ENCODE results near the gene NDST4.
"Not testable (repeated sequence)": the region's sequence is repeated elsewhere in the genome, so short reads cannot be mapped to it uniquely, and the experiment has no call there.

NDST4 gene

DNA sequence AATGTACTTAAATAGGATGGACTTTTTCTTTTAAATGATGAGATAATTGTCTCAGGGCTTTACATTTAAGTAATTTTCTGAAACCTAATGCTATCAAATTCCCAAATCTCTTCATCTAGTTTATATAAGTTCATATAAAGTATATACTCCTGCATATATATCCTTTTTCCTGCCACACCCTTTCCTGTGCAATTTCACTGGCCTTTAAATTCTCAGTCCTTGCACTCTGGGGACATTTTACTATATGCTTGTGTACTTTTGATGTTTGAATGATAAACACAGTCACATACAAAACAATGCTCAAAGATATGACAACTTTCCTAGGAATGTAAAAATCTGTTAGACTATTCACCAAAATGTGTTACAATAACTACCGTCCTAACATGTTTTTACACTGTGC is 60.1 kb downstream of the NDST4 start:
- DNase-seq = no peak

DNA sequence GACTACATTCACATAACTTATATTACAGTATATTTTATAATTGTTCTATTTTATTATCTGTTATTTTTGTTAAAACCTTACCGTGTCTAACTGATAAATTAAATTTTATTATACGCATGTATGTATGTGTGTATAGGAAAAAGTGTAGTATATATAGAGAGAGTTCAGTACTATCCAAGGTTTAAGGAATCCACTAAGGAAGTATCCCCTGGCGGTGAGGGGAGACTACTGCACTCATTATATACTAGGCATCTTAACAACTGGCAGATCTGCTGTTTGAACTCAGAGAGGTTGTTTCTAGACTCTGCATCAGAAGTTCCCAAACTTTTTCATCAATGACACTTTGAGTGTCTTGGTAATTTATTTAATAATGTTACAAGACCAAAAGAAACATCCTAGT is 70.9 kb downstream of the NDST4 start:
- DNase-seq = no peak

DNA sequence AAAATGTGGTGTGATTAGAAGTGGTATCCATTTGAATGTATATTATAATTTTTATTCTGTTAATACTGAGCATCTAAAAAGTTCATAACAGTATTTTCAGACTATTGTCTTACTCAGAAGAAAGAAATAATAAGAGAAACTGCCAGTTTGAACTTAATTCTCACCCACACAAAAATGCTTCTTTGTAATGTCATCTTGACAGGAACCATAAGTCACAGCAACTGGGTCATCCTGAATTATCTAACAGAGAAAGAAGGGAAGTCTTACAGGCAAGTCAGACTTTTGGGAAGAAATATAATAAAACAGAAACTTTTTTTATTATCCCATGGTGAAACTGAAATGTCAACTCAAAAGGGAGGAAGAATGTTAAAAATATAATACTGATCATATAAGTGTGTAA is 83.1 kb downstream of the NDST4 start:
- no peak for DNase-seq

DNA sequence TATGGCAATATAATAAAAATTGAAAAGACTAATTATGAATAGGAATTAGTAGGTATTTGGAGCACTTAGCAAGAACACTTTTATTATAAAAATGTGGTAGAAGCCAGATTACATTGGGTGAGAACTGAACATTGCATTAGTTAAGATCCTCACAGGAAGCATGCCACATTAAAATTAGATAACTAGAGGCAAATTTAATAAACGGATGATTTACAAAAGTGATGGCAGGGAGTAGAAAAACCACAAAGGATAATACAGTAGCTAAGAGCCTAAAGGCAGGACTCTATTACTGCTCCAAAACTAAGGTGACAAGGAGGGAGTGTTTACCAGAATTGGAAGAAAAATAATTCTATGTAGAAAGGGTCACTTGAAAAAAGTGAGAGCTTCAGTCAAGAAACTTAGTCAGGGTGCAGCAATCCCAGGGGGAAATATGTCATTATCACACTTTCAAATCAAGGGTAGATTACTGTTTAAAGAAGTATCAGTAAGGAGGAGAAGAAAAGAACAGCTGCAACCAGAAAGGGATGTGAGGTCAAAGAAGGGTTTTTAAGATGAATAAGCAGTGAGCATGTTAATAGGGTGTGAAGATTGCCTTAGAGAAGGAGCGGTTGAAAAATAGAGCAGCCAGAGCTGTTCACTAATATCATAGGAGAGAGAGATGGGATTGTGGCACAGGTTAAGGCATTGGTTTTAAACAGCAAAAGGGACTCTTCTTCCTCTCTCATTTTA is 84.6 kb downstream of the NDST4 start:
- no peak for DNase-seq

DNA sequence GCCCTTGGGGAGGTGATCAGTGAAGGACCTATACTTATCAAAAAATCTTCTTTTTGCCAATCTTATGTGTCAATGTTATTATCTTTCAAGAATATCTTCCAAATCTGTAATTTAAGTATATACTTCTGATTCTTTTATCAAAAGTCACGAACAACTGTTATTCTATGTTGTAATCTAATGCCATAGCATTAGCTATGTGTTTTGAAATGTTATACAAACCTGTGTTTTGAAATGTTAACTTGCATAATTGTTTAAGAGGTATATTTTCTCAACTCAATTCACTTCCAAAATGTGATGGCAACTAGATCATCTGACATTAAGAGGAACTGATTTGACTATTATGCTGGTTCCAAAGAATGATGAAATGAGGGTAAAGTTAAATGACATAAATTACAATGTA is 113.5 kb downstream of the NDST4 start:
- no peak for DNase-seq

DNA sequence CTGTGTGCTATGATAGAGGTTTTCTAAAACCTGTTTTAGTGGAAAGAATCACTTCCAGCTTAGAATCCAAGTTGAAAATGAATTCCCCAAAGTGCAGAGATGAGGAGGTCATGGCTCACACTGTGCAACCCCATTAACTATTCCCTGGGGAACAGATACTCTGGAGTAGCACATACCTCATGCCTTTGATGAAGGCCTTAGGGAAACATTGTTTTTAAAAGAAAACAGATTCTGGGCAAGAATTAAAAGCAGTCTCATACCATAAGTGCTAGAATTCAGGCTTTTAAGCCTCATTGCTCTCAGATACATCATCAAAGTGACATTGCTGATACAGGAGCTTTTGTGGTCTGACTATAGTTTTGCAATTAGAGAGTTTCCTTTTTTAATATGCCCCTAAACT is 115.1 kb downstream of the NDST4 start:
- DNase-seq = no peak

DNA sequence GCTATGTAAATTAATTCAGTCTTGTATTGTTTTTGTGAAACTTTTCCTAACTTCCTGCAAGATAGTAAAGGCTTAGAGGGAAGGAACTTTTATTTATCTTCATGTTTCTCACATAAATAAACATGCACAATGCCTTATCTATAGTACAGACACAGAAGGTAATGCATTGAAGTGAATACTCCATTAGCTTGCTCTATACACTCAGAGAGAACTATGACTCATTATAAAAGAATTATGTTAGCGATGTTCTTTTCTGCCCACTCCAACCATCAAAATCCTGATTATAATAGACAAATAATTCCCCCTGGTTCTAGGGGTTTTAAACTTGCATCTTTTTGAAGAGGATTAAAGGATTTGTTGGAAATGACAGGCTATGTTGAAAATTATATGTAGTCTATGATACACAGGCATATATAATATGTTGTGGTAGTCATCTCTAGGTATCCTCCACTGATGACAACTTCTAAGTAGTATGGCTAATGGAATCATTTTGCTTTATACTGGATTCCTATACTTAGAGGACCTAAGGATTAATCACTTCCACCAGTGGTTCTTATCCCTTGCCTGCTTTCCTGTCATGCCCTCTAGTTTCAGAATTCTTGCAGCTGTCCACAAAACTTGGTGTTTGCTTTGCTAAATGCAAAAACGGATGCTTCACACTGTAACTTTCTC is 115.7 kb downstream of the NDST4 start:
- no peak for DNase-seq

DNA sequence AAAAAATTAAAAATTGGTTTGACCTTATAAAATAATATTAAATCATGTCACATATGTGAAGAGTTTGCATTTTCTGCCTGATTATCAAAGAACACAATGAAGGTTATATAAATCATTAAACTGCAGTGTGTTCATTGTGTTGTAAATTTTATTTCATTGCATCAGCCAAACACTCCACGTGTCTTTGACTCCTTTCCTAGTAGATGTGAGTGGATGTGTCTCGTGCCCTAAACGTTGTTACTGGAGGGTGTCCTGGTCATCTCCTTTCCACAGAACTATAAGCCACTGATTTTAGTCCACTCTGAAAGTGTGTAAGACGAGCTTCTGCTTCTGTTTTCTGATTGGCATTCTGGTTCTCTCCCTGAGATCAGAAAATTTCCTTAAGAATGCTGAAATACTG is 127.3 kb downstream of the NDST4 start:
- DNase-seq = no peak

DNA sequence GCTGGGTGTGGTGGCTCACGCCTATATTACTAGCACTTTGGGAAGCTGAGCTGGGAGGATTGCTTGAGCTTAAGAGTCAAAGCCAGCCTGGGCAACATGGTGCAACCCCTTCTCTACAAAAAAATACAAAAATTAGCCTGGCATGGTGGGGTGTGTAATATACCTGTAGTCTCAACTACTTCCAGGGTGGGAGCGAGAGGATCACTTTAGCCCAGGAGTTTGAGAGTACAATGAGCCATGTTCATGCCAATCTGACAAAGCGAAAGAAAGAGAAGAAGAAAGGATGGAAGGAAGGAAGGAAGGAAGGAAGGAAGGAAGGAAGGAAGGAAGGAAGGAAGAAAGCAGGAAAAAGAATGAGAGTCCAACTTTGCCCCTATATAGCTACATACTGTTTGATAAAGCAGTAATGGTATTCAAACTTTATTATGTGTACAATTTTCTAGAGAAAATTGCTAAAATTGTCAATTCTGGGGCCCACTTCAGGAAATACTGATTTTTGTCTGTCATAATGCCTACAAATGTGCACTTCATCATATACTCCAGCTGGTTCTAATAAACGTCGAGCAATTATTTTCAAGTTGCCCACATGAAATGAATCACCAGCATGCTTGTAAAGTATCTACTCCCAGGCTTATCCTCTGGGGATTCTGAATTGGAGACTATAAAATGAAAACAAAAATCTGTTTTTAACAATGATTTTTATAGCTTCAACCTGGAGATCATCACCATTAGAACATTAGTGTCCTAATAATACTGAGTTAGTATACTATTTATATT is 132.3 kb downstream of the NDST4 start:
- no peak for DNase-seq

DNA sequence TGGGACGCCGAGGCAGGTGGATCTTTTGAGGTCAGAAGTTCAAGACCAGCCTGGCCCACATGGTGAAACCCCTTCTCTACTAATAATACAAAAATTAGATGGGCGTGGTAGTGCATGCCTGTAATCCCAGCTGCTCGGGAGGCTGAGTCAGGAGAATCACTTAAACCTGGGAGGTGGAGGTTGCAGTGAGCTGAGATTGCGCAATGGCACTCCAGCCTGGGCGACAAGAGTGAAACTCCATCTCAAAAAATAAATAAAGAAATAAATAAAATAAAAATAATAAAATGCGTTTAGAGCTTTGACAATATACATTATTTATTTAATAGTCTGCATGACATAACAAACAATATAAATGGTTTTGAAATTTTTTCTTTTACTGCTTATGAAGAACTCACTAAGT is 133.0 kb downstream of the NDST4 start:
- not testable (repeated sequence) for DNase-seq

DNA sequence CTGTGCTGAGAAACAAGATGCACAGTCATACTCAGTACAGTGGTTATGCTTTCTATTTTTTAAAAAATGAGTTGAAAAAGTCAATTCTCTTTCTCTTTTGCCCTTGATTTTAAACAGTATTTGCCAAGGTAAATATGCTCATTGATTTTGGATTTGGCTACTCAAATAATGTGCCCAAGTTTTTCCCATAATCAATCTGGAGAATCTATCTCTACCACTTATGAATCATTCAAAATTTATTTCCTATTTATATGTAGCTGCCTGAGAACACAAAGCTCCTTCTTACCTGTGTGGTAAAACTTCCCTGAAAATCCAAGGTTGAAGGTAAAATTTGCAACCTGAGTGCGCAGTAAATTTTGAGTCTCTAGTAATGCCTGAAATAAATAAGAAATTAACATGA is 136.5 kb downstream of the NDST4 start:
- no peak for DNase-seq

DNA sequence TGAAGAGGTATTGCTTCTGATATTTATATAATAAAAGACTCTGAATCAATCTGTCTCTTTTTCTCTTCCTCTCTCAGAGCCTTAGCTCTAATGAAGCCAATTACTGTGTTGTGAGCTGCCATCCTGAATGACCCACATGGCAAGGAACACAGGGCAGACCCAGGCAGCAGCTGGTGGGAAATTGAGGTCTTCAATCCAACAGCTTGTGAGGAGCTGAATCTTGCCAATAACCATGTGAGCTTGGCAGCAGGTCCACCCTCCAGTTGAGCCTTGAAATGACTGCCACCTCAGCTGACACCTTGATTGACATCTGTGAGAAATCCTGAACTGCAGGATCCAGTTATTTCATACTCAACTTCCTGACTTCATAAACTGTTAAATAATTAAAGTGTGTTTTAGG is 149.4 kb downstream of the NDST4 start:
- no peak for DNase-seq

DNA sequence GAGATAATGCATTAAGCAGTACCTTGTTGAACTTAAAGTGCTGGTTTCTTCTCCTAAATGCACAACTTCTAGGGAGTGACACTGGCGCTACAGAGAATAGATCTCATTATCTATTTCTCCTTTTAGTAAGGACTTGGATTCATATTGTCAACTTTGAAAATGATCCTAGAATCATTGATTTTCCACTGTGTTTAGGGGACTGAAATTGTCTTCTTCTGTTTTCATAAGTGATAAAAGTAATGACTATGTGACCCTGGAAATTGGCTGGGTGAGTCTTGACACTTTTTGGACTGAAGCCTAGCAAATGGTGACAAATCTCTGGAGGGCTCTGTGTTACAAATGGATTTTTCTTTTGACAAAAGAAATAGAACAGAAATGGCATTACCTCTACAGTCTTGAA is 167.8 kb downstream of the NDST4 start:
- no peak for DNase-seq

DNA sequence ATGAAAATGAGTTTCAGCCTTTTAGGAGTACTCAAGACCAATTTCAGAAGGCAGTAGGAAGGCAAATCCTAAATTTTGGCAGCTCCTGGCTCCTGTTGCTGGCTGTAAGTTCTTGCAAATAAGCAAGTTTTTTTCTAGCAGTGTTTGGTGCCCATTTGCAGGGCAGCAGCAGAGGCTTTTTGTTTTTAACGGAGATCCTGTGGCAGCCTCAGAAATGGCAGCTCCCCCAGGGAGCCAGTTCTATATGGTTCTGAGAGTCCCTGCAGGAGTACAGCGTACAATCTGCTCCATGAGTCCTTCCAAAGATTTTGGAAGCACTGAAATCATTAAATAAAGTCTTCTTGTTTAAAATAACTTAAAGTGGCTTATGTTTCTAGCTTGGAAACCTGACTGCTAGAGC is 171.9 kb downstream of the NDST4 start:
- no peak for DNase-seq

DNA sequence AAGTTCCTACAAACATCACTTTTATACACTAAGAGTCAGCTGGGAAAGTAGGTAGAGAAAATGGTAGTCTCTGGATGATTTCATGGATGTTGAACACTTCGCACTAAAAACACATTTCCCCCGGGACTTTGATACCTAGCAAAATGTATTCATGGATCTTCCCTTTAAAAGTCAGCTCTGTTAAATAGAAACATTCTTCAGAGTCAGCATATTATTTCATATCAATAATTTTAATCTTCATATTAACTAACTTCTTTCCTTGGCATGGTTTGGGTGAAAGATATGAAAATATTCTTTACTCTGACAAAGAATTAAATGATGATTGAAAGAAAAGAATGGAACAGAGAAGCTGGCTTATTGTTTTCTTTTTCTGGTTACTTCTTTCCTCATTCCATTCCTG is 185.5 kb downstream of the NDST4 start:
- DNase-seq = no peak

DNA sequence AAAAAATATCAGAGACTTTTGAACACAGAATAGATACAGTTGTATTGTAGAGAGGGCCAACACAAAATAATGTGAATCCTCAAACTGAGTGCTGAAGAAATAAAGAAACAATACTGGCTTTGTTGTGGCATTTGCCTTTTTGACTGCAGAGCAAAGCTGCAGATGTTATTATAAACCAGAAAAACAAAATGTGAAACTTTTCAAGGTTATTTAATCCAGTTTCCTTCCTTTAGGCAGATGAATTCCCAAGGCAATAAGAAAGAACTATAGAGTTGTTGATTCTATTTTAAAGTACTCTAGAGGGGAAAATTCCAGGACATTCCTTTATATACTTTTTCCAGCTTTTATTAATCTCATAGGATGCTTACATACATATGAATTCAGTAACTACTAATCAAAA is 186.8 kb downstream of the NDST4 start:
- DNase-seq = no peak

DNA sequence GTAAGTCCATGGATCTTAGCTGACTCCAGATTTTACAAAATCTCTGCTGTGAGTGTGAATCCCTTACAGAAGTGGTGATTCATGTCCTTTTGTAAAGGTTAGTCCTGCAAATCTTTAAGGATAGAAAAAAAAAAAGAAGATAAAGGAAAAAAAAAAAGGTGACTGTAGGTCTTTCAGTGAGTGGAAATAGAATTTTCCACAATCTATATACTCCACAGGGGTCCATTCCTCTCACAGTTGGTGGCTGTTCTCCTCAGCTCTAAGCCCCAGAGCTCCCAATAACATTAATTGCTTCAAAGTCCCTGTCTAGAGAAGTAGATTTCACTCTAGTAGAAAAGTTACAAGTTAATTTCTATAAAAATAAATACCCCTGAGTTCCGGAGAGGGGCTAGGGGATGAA is 189.1 kb downstream of the NDST4 start:
- no peak for DNase-seq

DNA sequence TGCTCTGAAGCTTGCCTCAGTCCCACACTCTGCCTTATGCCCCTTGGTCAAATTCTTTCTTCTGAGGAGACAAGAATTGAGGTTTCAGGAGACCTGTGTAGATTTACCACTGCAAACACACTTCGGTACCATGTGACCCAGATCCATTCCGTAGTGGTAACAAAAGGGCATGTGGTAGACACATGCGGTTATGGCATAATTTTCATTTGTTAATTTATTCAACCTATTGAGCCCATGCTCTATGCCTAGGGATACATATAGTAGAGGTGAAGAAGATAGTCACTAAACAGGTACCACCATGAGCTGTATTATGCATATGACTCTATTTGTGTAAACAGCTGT is 190.9 kb downstream of the NDST4 start:
- DNase-seq = no peak

DNA sequence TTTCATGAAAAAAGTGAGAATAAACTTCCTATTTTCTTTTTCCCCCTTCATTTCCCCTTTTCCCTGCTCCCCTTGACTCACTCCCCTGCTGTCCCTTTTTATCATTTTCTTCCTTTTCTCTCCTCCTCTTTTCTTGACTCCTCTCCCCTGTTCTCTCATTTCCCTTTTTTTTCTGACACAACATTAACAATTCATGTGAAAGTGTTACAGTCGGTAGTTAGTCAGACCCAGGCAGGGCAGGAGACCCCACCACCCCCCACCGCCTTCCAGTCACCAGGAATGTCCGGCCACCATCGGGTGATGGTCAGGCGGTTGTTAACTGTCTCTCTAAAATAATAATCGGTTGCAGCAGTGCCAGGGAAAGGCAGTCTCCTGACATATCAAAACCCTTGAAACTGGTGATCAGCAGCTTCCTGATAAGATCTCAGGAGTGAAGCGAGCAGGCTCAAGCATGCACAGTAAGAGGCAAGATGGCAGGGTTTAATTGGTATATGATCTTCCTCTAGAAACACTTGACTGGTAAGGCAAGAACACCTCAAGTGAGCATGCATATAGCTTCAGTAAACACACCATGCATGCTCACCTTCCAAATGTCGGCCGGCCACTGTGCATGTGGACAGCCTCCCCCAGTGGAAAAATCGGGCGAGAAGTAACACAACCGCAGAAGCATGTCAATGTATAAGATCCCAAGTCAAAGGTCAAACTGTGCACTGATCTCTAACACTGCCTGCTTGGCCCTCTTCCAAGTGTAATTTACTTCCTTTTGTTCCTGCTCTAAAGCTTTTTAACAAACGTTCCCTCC is 191.4 kb downstream of the NDST4 start:
- no peak for DNase-seq

DNA sequence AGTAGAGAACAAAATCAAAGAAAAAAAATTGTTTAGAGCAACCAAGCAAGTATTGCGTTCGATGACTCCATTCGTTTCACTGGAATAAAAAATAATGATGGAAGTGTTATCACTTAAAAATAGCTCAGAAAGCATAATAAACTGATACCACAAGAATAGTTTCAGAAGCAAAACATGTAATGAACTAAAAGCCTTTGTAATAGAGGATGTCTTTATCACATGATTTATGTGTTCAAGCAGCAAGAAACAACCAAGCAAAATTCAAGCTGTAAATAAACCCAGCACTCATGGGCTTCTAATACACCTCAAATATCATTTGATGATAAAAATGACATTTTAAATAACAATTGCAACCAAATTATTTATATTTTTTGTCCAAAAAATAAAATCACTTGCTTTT is 192.2 kb downstream of the NDST4 start:
- no peak for DNase-seq

DNA sequence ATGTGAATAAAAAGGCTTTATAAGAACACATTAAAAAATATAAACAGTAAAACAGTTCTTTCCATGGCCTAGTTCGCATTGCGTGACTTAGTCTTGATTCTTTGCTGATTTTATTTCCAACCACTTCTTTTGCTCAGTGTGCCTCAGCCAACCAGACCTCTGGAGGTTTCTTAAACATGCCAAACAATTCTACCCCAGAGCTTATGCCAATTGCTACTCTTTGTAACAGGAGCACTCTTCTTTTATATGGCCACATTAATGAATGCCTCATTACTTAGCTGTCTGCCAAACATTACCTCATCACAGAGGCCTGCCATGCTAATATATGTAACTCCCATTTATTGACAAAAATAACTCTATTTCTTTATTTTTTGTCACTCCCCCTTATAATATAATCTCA is 202.3 kb downstream of the NDST4 start:
- no peak for DNase-seq

DNA sequence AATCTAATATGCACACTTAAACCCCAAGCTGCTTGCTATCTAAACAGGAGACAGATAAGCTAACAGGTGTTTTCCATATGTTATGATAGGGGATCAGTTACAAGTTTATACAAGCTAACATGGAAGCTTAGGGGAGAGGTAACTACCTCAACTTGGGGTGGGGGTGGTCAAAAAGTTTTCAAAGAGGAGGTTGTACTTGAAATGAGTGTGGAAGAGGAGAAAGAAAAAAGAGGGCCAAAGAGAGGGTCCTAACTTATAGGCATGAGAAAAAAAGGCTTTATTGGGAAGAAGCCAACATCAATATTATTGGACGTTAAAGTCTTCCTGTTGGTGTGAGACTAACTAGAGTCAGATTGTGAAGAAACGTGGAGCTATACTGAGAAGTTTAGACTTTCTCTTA is 205.9 kb downstream of the NDST4 start:
- DNase-seq = no peak

DNA sequence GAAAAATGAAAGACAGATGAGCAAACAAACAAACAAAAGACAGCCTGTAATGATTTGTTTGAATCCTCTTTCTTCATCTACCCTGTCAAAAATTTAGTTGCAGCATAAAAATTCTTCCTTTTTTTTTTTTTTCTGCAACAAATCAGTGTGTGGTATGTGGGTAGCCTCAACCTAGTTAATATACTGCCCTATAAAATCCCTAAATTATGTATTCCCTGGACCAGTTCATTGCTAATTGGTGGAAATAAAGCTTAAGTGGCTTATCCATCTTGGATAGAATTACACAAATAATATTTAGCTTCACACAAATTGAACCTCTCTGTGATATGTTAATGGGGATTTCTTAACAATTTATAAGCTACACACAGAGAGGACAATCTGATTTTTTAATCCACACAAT is 208.4 kb downstream of the NDST4 start:
- DNase-seq = no peak

DNA sequence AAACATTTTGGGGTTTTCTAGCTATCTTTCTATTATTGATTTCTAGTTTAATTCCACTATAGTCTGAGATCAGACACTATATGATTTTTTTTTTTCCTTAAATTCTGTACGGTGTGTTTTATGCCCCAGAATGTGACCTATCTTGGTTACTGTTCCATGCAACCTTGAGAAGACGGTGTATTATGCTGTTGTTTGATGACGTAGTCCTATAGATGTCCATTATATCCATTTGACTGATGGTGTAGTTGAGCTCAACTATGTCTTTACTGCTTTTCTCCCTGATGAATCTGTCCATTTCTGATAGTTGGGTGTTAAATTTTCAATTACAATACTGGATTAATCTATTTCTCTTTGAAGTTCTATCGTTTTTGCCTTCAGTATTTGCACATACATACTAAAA is 212.5 kb downstream of the NDST4 start:
- DNase-seq = no peak
